Kidney (tissue), 14 donors: Measurements from ENCODE around the gene B3GNT7. TPM values are rescaled to one million over a fixed set of nuclear protein-coding genes. Genes with fewer than 3 reads are reported as not detected.

Experiments
- DNase-seq, 5 donors: peaks; one replicate each; pipeline ENCODE4 v3.0.0-alpha.2; 2013 to 2020
- FAIRE-seq: peaks from 2 replicates; lab custom pipeline; 2012; peaks lifted over from hg19 to GRCh38; lab: Jason Lieb, UNC
- H3K27ac ChIP-seq, 2 donors: one replicate each; pipeline ENCODE4 v1.7.0; 2013; ENCODE audit warnings: low read depth in 2 of 2, low read length in 2 of 2, inconsistent platforms in 1 of 2
- H3K27me3 ChIP-seq: one replicate; pipeline ENCODE4 v1.7.1; 2013; ENCODE audit warnings: low read length, inconsistent platforms; ENCODE audit not compliant: control insufficient read depth, insufficient read depth
- H3K36me3 ChIP-seq, 3 donors: one replicate each; pipeline versions ENCODE4 v1.7.0 to v1.7.1; 2013; ENCODE audit warnings: low read length in 3 of 3, control low read depth in 1 of 3, inconsistent platforms in 1 of 3; ENCODE audit not compliant: insufficient read depth in 3 of 3, control insufficient read depth in 2 of 3
- H3K4me1 ChIP-seq, 3 donors: one replicate each; pipeline versions ENCODE4 v1.7.0 to v1.7.1; 2013; ENCODE audit warnings: low read length in 3 of 3, inconsistent platforms in 1 of 3, low read depth in 1 of 3; ENCODE audit not compliant: control insufficient read depth in 2 of 3, insufficient read depth in 2 of 3
- H3K4me3 ChIP-seq, 3 donors: one replicate each; pipeline versions ENCODE4 v1.7.0 to v1.8.1; 2013; ENCODE audit warnings: low read length in 3 of 3, control low read depth in 1 of 3, inconsistent platforms in 1 of 3
- H3K9ac ChIP-seq, 3 donors: one replicate each; pipeline versions ENCODE4 v1.7.0 to v1.7.1; 2013; ENCODE audit warnings: low read length in 3 of 3, control low read depth in 1 of 3, inconsistent platforms in 1 of 3
- H3K9me3 ChIP-seq, 3 donors: one replicate each; pipeline versions ENCODE4 v1.7.0 to v1.7.1; 2013; ENCODE audit warnings: low read length in 3 of 3, control low read depth in 1 of 3, inconsistent platforms in 1 of 3; ENCODE audit not compliant: control insufficient read depth in 2 of 3, insufficient read depth in 1 of 3
- intact Hi-C: fragments of 100-400 bp; cut with DNase I; formaldehyde crosslinking; loops from one replicate; pipeline ENCODE4 v1.11.1; 2022
- polyA plus RNA-seq: library from polyadenylated mRNA; stranded (reverse); fragments of 350-450 nt; fragmentation: Illumina TruSeq; extraction: RNeasy Lipid Tissue Mini Kit (QIAGEN cat#74804); gene quantifications from one replicate; pipeline ENCODE4 v1.2.3, GENCODE V29; 2014; ENCODE audit warnings: low read depth, low replicate concordance; ENCODE audit not compliant: insufficient read depth
- total RNA-seq: library from RNA; stranded (reverse); fragmentation: NEBNext Ultra II Directional; extraction: Animal tissue kit (Norgen Biotek cat#: 25700); gene quantifications from one replicate; pipeline ENCODE4 v1.2.1, GENCODE V29; 2021
- TF ChIP-seq, protein P1 (sequence below): IDR thresholded peaks from 3 replicates; pipeline ENCODE4 v1.5.1; 2012; ENCODE audit warnings: mild to moderate bottlenecking, moderate library complexity, borderline replicate concordance; ENCODE audit not compliant: insufficient read depth; ENCODE audit errors: extremely low read depth
- donor health status: control.
- donor health status: control.
- donor health status: control.
- donor health status: control.
- donor health status: control.
- donor health status: DM: yes; HTN: yes; CAD: no.
- donor health status: Normal renal cell carcinoma (clear cell type).

Gene B3GNT7
- total and polyA plus RNA-seq, 2 donors from 2014 or later, result 2.4 to 9.3 TPM

DNA sequence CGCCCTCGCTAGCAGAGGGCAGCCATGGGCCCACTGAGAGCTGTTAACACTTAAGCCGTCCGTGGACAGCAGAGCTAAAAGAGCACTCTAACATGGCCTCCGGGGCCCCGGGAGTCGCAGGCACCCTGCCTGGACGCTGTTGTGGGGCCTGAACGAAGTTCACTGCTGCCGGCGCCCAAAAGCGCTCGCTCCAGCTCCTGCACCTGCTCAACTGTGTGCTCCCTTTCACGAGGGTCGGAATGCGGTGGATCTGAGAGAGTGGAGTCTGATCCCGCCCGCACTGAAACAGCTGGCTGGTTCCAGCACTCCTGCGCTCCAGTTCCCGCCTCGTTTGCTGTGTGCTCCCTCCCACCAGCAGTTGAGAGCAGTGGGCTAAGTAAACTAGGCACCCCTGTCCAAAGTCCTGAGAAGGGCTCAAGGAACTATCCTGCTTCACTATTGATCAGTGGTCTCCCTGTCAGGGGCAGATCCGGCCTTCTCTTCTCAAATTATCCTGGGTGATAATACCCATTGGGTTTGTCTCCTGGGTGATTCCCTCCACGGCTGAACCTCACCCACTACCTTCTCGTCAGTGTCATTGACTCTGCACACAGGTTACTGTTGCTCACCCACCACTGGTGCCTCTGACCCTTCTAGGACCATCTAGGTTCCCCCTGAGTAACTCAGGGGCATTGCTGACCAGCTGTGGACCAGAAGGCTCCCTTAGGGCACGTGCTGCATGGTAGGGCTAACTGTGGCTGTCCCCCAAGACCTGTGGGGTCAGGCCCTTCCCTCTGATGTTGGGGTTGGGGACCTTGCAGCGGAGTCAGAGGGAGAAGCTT lies 23.5 kb downstream of the B3GNT7 start:
- TF ChIP-seq, protein P1, sequence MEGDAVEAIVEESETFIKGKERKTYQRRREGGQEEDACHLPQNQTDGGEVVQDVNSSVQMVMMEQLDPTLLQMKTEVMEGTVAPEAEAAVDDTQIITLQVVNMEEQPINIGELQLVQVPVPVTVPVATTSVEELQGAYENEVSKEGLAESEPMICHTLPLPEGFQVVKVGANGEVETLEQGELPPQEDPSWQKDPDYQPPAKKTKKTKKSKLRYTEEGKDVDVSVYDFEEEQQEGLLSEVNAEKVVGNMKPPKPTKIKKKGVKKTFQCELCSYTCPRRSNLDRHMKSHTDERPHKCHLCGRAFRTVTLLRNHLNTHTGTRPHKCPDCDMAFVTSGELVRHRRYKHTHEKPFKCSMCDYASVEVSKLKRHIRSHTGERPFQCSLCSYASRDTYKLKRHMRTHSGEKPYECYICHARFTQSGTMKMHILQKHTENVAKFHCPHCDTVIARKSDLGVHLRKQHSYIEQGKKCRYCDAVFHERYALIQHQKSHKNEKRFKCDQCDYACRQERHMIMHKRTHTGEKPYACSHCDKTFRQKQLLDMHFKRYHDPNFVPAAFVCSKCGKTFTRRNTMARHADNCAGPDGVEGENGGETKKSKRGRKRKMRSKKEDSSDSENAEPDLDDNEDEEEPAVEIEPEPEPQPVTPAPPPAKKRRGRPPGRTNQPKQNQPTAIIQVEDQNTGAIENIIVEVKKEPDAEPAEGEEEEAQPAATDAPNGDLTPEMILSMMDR, result no peak
- Histone ChIP-seq H3K9ac (no peak overlapping the region), H3K9me3 (no peaks in the 10 kb centered on the region), H3K4me1 (peaks cover 0 to 2% (median 0%) of the 10 kb centered on the region in 3 donors), H3K27ac (no peak overlapping the region), H3K4me3 (no peak overlapping the region), H3K36me3 (no peaks in the 10 kb centered on the region), H3K27me3 (no peaks in the 10 kb centered on the region)
- DNase-seq (peak in 1 of 5 donors; percentile 41), FAIRE-seq (no peak)
- intact Hi-C loops, result no loop called here

DNA sequence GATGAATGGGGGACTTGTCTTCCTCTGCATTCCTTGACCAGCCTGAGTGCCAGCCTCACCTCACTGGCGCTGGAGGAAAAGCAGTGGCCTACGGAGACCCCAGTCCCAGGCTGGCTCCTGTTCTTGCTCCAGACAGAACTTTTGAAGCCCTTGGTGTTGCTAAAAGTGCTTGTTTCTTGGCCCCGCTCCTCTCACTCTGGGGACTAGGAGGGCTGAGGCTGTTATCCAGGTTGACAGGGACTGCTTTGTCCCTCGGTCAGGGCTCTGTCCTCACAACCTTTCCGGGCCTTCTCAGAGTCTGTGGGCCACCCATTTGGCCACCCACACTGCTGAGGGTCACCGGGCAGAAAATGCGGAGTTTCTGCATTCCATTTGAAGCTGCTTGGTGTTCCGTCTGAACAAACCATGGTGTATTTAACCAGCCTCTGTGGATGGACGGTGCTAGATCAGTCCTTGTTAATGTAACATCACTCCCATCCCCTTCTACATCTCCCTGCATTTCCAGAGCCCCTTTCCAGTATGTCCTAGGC lies 25.6 kb downstream of the B3GNT7 start:
- no peaks in the 10 kb centered on the region for H3K36me3 ChIP-seq
- no peak overlapping the region for H3K9ac ChIP-seq
- no peak overlapping the region for H3K27ac ChIP-seq
- H3K4me3 ChIP-seq, result no peak overlapping the region
- no peaks in the 10 kb centered on the region for H3K27me3 ChIP-seq
- no peaks in the 10 kb centered on the region for H3K4me1 ChIP-seq
- FAIRE-seq, result no peak
- intact Hi-C loops, result no loop called here
- H3K9me3 ChIP-seq, result no peaks in the 10 kb centered on the region
- TF ChIP-seq, protein P1, result no peak
- peak in 1 of 5 donors; percentile 35 for DNase-seq

DNA sequence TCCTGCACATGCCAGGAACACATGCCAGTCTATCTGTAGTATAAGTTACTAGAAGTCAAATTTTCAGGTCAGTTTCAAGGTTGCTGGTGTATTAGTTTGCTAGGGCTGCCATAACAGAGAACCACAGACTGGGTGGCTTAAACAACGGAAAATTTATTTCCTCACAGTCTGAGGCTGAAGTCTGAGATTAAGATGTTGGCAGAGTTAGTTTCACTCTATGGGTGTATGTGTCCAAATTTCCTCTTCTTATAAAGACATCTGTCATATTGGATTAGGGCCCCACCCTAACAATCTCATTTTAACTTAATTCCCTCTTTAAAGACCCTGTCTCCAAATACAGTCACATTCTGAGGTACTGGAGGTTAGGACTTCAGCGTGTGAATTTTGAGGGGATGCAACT lies 26.5 kb downstream of the B3GNT7 start:
- no peaks in the 10 kb centered on the region for H3K4me1 ChIP-seq
- no peaks in the 10 kb centered on the region for H3K36me3 ChIP-seq
- no peak overlapping the region for H3K27ac ChIP-seq
- TF ChIP-seq, protein P1, result no peak
- DNase-seq (no peak), FAIRE-seq (no peak)
- H3K9me3 ChIP-seq, result no peaks in the 10 kb centered on the region
- intact Hi-C loops, result no loop called here
- H3K27me3 ChIP-seq, result no peaks in the 10 kb centered on the region
- no peak overlapping the region for H3K4me3 ChIP-seq
- H3K9ac ChIP-seq, result no peak overlapping the region
